CD4-positive, CD25-positive, alpha-beta regulatory T cell (primary cell): Measurements from ENCODE around the gene ADAMTS13. TPM values are rescaled to one million over a fixed set of nuclear protein-coding genes. Genes with fewer than 3 reads are reported as not detected.

Experiments
- ATAC-seq, 2 donors: fragments of 150-1000 bp; cut with Tn5 transposase; one replicate each; pipeline ENCODE4 v1.10.0; 2021; ENCODE audit warnings: low read depth in 2 of 2, moderate number of reproducible peaks in 2 of 2, moderate library complexity in 1 of 2
- DNase-seq, 3 donors: peaks; one replicate each; pipeline versions ENCODE4 v3.0.0 to v3.0.0-alpha.2; 2012 to 2022; ENCODE audit warnings: mixed read lengths in 1 of 3
- H3K27ac ChIP-seq: one replicate; pipeline ENCODE4 v1.7.0; 2013; ENCODE audit warnings: mild to moderate bottlenecking, low read length; ENCODE audit not compliant: insufficient read depth, poor library complexity, severe bottlenecking
- H3K27me3 ChIP-seq: one replicate; pipeline ENCODE4 v1.7.0; 2013; ENCODE audit warnings: low read length; ENCODE audit not compliant: control insufficient read depth, insufficient read depth
- H3K36me3 ChIP-seq: one replicate; pipeline ENCODE4 v1.7.0; 2013; ENCODE audit warnings: mild to moderate bottlenecking, low read length, moderate library complexity; ENCODE audit not compliant: control insufficient read depth, insufficient read depth
- H3K4me1 ChIP-seq: 2 replicates; pipeline ENCODE4 v1.7.0; 2013; ENCODE audit warnings: mild to moderate bottlenecking, low read length; ENCODE audit not compliant: insufficient read depth, control insufficient read depth, poor library complexity, severe bottlenecking
- H3K4me3 ChIP-seq: one replicate; pipeline ENCODE4 v1.7.0; 2013; ENCODE audit warnings: low read depth, mild to moderate bottlenecking, low read length, moderate library complexity
- H3K9me3 ChIP-seq, 2 experiments: 1 replicate in 1 of 2; 2 replicates in 1 of 2; pipeline ENCODE4 v1.7.0; 2013; ENCODE audit warnings: low read length in 2 of 2, mild to moderate bottlenecking in 1 of 2, moderate library complexity in 1 of 2; ENCODE audit not compliant: control insufficient read depth in 2 of 2
- H3K27ac Mint-ChIP-seq, 3 donors: one replicate each; pipeline ENCODE4 v1.8.0; 2020 to 2022; ENCODE audit warnings: mild to moderate bottlenecking in 3 of 3, mixed read lengths in 3 of 3, moderate library complexity in 2 of 3
- H3K27me3 Mint-ChIP-seq: one replicate; pipeline ENCODE4 v1.8.0; 2022; ENCODE audit warnings: mild to moderate bottlenecking, mixed read lengths
- H3K36me3 Mint-ChIP-seq: one replicate; pipeline ENCODE4 v1.8.0; 2020; ENCODE audit warnings: mixed read lengths
- H3K4me1 Mint-ChIP-seq, 4 donors: one replicate each; pipeline ENCODE4 v1.8.0; 2020 to 2022; ENCODE audit warnings: mixed read lengths in 4 of 4, mild to moderate bottlenecking in 1 of 4
- H3K4me3 Mint-ChIP-seq, 4 donors: one replicate each; pipeline ENCODE4 v1.8.0; 2020 to 2022; ENCODE audit warnings: mild to moderate bottlenecking in 4 of 4, mixed read lengths in 4 of 4, moderate library complexity in 3 of 4
- H3K9me3 Mint-ChIP-seq, 7 donors: one replicate each; pipeline ENCODE4 v1.8.0; 2020 to 2022; ENCODE audit warnings: mixed read lengths in 7 of 7, mild to moderate bottlenecking in 3 of 7, moderate library complexity in 2 of 7
- polyA plus RNA-seq, 4 donors: library from polyadenylated mRNA; unstranded; fragments of 300-500 nt; fragmentation: Illumina TruSeq; gene quantifications; one replicate each; pipeline ENCODE4 v1.2.3, GENCODE V29; 2021
- total RNA-seq: library from RNA; stranded (reverse); gene quantifications from one replicate; pipeline ENCODE4 v1.2.3, GENCODE V29; 2022

Gene ADAMTS13
- total and polyA plus RNA-seq, 5 donors from 2014 or later, result 0.10 to 0.47 TPM; not detected in 3

- Histone ChIP-seq H3K4me3 (no peak overlapping the region), H3K4me1 (no peaks in the 10 kb centered on the region), H3K27me3 (no peaks in the 10 kb centered on the region), H3K27ac (no peak overlapping the region), H3K36me3 (no peaks in the 10 kb centered on the region), H3K9me3 (no peaks in the 10 kb centered on the region)
- DNase-seq (no peak), ATAC-seq (no peak)
- H3K4me3 Mint-ChIP-seq, result no peak overlapping the region
- no peaks in the 10 kb centered on the region for H3K9me3 Mint-ChIP-seq
- no peaks in the 10 kb centered on the region for H3K27me3 Mint-ChIP-seq
- peaks cover 0 to 3% (median 1%) of the 10 kb centered on the region in 4 donors for H3K4me1 Mint-ChIP-seq
- H3K27ac Mint-ChIP-seq, result no peak overlapping the region
- H3K36me3 Mint-ChIP-seq, result no peaks in the 10 kb centered on the region
Measured at GRCh38 chr9:133439337-133439736, 17.2 kb downstream of the ADAMTS13 start.

- Histone ChIP-seq H3K36me3 (no peaks in the 10 kb centered on the region), H3K4me1 (no peaks in the 10 kb centered on the region), H3K4me3 (no peak overlapping the region), H3K27ac (no peak overlapping the region), H3K27me3 (no peaks in the 10 kb centered on the region), H3K9me3 (no peaks in the 10 kb centered on the region)
- peaks cover 3% of the 10 kb centered on the region for H3K27me3 Mint-ChIP-seq
- no peaks in the 10 kb centered on the region for H3K36me3 Mint-ChIP-seq
- H3K27ac Mint-ChIP-seq, result peak overlapping the region in 2 of 3 donors; percentile 5 to 23
- DNase-seq (peak in 1 of 3 donors; percentile 18), ATAC-seq (peak in 1 of 2 donors; percentile 38)
- H3K4me3 Mint-ChIP-seq, result no peak overlapping the region
- no peaks in the 10 kb centered on the region for H3K9me3 Mint-ChIP-seq
- peaks cover 0 to 2% (median 0%) of the 10 kb centered on the region in 4 donors for H3K4me1 Mint-ChIP-seq
Measured at GRCh38 chr9:133440874-133441273, 18.7 kb downstream of the ADAMTS13 start.

GRCh38 chr9:133441571-133441970 lies 19.4 kb downstream of the ADAMTS13 start:
- Histone ChIP-seq H3K27ac (no peak overlapping the region), H3K9me3 (no peaks in the 10 kb centered on the region), H3K4me3 (no peak overlapping the region), H3K36me3 (no peaks in the 10 kb centered on the region), H3K27me3 (no peaks in the 10 kb centered on the region), H3K4me1 (no peaks in the 10 kb centered on the region)
- H3K27me3 Mint-ChIP-seq, result peaks cover 6% of the 10 kb centered on the region
- no peak for DNase-seq
- H3K27ac Mint-ChIP-seq, result peak overlapping the region in 1 of 3 donors; percentile 3
- H3K9me3 Mint-ChIP-seq, result no peaks in the 10 kb centered on the region
- H3K4me1 Mint-ChIP-seq, result peaks cover 0 to 2% (median 0%) of the 10 kb centered on the region in 4 donors
- H3K36me3 Mint-ChIP-seq, result no peaks in the 10 kb centered on the region
- no peak for ATAC-seq
- no peak overlapping the region for H3K4me3 Mint-ChIP-seq

GRCh38 chr9:133443248-133443647 lies 21.1 kb downstream of the ADAMTS13 start:
- Histone ChIP-seq H3K4me3 (no peak overlapping the region), H3K9me3 (no peaks in the 10 kb centered on the region), H3K4me1 (no peaks in the 10 kb centered on the region), H3K36me3 (no peaks in the 10 kb centered on the region), H3K27ac (no peak overlapping the region), H3K27me3 (no peaks in the 10 kb centered on the region)
- no peak overlapping the region for H3K4me3 Mint-ChIP-seq
- ATAC-seq (no peak), DNase-seq (no peak)
- H3K36me3 Mint-ChIP-seq, result no peaks in the 10 kb centered on the region
- no peak overlapping the region for H3K27ac Mint-ChIP-seq
- H3K4me1 Mint-ChIP-seq, result peaks cover 0 to 2% (median 0%) of the 10 kb centered on the region in 4 donors
- H3K9me3 Mint-ChIP-seq, result no peaks in the 10 kb centered on the region
- peaks cover 14% of the 10 kb centered on the region for H3K27me3 Mint-ChIP-seq

- Histone ChIP-seq H3K9me3 (no peaks in the 10 kb centered on the region), H3K4me1 (no peaks in the 10 kb centered on the region), H3K4me3 (no peak overlapping the region), H3K36me3 (no peaks in the 10 kb centered on the region), H3K27me3 (no peaks in the 10 kb centered on the region), H3K27ac (no peak overlapping the region)
- Mint-ChIP-seq H3K36me3 (no peaks in the 10 kb centered on the region), H3K4me1 (peaks cover 0 to 2% (median 0%) of the 10 kb centered on the region in 4 donors), H3K4me3 (no peak overlapping the region), H3K27me3 (peaks cover 14% of the 10 kb centered on the region), H3K9me3 (no peaks in the 10 kb centered on the region), H3K27ac (no peak overlapping the region)
- ATAC-seq (no peak), DNase-seq (no peak)
Measured at GRCh38 chr9:133443982-133444381, 21.8 kb downstream of the ADAMTS13 start.

- Histone ChIP-seq H3K36me3 (no peaks in the 10 kb centered on the region), H3K9me3 (no peaks in the 10 kb centered on the region), H3K4me3 (no peak overlapping the region), H3K27me3 (no peaks in the 10 kb centered on the region), H3K27ac (no peak overlapping the region), H3K4me1 (no peaks in the 10 kb centered on the region)
- Mint-ChIP-seq H3K27me3 (peaks cover 14% of the 10 kb centered on the region), H3K4me1 (peaks cover 0 to 2% (median 0%) of the 10 kb centered on the region in 4 donors), H3K4me3 (no peak overlapping the region), H3K27ac (no peak overlapping the region), H3K36me3 (no peaks in the 10 kb centered on the region), H3K9me3 (no peaks in the 10 kb centered on the region)
- ATAC-seq (no peak), DNase-seq (no peak)
Measured at GRCh38 chr9:133445293-133445969, 23.3 kb downstream of the ADAMTS13 start.

GRCh38 chr9:133448487-133448972 lies 26.4 kb downstream of the ADAMTS13 start:
- no peak overlapping the region for H3K4me3 ChIP-seq
- H3K27ac ChIP-seq, result no peak overlapping the region
- no peaks in the 10 kb centered on the region for H3K36me3 ChIP-seq
- Mint-ChIP-seq H3K27me3 (peaks cover 14% of the 10 kb centered on the region), H3K9me3 (no peaks in the 10 kb centered on the region), H3K4me1 (no peaks in the 10 kb centered on the region), H3K4me3 (no peak overlapping the region), H3K27ac (no peak overlapping the region), H3K36me3 (no peaks in the 10 kb centered on the region)
- ATAC-seq (no peak), DNase-seq (no peak)
- no peaks in the 10 kb centered on the region for H3K27me3 ChIP-seq
- H3K9me3 ChIP-seq, result no peaks in the 10 kb centered on the region
- H3K4me1 ChIP-seq, result no peaks in the 10 kb centered on the region

- Histone ChIP-seq H3K4me3 (no peak overlapping the region), H3K27me3 (no peaks in the 10 kb centered on the region), H3K4me1 (no peaks in the 10 kb centered on the region), H3K9me3 (no peaks in the 10 kb centered on the region), H3K27ac (no peak overlapping the region), H3K36me3 (no peaks in the 10 kb centered on the region)
- no peak for DNase-seq
- Mint-ChIP-seq H3K27me3 (peaks cover 14% of the 10 kb centered on the region), H3K4me1 (no peaks in the 10 kb centered on the region), H3K27ac (no peak overlapping the region), H3K36me3 (no peaks in the 10 kb centered on the region), H3K9me3 (no peaks in the 10 kb centered on the region), H3K4me3 (no peak overlapping the region)
- no peak for ATAC-seq
Measured at GRCh38 chr9:133449760-133450159, 27.6 kb downstream of the ADAMTS13 start.
